Fibroblast of the aortic adventitia (primary cell): Measurements from ENCODE around the gene TMEM250. TPM values are rescaled to one million over a fixed set of nuclear protein-coding genes. Genes with fewer than 3 reads are reported as not detected.
"Not testable (repeated sequence)": the region's sequence is repeated elsewhere in the genome, so short reads cannot be mapped to it uniquely, and the experiment has no call there.

Experiments used
- DNase-seq: peaks from one replicate; pipeline ENCODE4 v3.0.0-alpha.2; 2010; ENCODE audit warnings: low read depth
- H3K4me3 ChIP-seq: 2 replicates; pipeline ENCODE4 v1.5.1; 2011; ENCODE audit warnings: low read depth, mild to moderate bottlenecking, control low read depth, low read length, moderate library complexity
- total RNA-seq: library from RNA; depleted of rRNA; stranded (reverse); fragments of >200 nt; gene quantifications from 2 replicates; pipeline ENCODE4 v1.2.3, GENCODE V29; 2012; ENCODE audit warnings: low replicate concordance
- TF ChIP-seq, protein P1 (sequence below): IDR thresholded peaks from 2 replicates; pipeline ENCODE4 v1.5.1; 2011; ENCODE audit warnings: mild to moderate bottlenecking, low read length, control low read depth, inconsistent platforms; ENCODE audit not compliant: insufficient read depth

TMEM250 gene
- total RNA-seq, 1 donor: 46.1 TPM

DNA sequence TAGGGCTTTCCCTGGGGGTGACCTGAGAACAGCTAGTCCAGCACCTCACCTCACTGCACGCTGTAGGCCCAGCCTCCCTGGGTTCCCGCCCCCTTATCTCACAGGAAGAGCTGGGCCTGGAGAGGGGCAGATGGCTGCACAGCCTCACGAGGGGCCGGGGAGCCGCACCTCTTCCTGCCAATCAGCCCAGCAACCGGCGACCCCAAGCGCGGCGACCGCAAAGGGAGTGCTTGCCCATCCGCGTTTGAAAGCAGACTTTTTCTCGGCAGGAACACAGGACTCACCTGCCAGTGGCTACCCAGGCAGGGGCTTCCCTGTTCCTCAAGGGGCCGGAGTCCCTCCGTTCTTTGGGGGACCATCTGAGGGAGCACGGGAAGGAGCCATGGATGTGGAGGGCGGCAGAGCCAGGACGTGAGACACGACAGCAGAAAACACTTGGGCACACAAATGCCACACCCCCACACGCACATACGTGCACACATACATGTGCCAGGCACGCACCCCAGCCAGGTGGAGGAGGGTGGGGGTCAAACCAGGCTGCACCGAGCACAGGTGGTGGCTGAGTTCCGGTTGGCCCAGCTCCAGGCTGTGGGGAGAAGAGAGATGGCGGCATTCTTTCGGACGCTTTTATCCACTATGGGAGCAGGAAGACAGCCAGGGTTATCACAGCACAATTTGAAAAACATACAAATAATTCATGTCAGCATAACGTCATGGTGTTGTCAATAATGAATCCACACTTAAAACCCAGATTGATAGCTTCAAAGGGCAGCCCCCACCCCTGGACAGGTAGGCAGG, 11.3 kb downstream of the TMEM250 start:
- no peak overlapping the region for H3K4me3 ChIP-seq
- TF ChIP-seq, protein P1, sequence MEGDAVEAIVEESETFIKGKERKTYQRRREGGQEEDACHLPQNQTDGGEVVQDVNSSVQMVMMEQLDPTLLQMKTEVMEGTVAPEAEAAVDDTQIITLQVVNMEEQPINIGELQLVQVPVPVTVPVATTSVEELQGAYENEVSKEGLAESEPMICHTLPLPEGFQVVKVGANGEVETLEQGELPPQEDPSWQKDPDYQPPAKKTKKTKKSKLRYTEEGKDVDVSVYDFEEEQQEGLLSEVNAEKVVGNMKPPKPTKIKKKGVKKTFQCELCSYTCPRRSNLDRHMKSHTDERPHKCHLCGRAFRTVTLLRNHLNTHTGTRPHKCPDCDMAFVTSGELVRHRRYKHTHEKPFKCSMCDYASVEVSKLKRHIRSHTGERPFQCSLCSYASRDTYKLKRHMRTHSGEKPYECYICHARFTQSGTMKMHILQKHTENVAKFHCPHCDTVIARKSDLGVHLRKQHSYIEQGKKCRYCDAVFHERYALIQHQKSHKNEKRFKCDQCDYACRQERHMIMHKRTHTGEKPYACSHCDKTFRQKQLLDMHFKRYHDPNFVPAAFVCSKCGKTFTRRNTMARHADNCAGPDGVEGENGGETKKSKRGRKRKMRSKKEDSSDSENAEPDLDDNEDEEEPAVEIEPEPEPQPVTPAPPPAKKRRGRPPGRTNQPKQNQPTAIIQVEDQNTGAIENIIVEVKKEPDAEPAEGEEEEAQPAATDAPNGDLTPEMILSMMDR: no peak
- DNase-seq: no peak

DNA sequence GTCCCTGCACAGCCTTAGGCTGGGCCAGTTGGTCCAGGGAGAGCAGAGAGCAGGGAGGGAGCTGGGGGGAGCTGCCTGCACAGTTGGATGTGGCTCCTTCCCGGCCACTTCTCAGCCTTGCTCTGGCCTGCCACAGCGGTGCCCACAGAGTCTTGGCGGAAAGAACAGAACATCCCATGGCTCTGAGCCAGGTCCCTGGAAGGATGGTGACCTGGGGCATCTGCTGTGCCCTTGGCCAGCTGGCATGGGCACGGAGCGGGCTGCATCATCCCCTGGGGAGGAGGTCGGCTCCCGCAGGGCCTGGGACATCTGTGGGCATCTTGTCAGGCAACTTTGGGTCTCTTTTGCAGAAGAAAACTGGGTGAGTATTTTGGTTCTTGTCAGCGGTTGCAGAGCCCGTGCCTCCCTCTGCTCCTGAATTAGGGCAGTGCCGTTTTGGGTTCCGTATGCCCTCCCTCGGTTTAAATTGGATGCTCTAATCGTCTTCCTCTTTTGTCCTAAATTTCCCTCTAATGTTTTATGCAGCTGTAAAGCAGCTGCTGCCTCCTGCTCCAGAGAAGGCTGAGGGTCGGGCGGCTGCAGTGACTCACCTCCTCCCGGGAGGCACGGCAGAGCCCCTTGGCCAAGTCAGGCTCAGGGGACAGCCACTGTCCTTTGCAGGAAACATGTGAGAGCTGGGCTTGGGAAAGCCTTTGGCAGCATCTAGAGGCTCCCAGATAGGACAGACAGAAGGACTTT, 13.1 kb downstream of the TMEM250 start:
- H3K4me3 ChIP-seq: no peak overlapping the region
- TF ChIP-seq, protein P1: no peak
- peak; percentile 9 for DNase-seq

DNA sequence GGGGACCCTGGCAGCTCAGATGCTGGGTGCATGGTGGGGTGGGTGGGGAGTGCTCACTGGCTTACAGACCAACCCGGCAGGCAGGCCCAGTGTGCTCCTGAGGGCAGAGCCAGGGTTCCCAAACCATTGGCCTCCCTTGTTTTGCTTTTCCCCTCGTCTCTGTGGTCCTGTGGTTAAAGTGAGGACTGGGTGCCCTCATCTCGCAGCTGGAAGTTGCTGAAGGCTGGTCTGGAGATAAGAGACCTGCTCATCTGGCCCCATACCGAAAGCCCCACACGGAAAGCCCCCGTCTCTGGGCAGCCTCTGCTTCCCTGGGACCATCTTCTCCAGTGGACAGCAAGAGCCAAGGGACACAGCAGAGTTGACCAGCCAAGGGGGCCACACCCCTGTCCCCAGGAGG, 13.8 kb downstream of the TMEM250 start:
- TF ChIP-seq, protein P1: no peak
- DNase-seq: no peak
- no peak overlapping the region for H3K4me3 ChIP-seq

DNA sequence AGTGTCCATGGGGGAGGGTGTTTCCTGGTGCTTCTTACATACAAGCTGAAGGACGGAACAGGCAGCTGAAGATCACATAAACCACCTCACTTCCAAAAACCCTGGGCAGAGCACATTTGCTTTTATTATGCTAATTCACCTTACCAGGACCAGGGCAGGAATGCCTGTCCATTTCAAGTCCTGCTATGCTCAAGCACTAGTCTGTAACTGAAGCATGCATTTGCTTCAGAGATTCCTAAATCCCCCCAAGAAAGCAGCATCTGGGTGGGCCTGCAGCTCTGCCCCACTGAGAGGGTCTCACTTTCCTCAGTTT, 14.2 kb downstream of the TMEM250 start:
- no peak for DNase-seq
- TF ChIP-seq, protein P1: no peak
- no peak overlapping the region for H3K4me3 ChIP-seq

DNA sequence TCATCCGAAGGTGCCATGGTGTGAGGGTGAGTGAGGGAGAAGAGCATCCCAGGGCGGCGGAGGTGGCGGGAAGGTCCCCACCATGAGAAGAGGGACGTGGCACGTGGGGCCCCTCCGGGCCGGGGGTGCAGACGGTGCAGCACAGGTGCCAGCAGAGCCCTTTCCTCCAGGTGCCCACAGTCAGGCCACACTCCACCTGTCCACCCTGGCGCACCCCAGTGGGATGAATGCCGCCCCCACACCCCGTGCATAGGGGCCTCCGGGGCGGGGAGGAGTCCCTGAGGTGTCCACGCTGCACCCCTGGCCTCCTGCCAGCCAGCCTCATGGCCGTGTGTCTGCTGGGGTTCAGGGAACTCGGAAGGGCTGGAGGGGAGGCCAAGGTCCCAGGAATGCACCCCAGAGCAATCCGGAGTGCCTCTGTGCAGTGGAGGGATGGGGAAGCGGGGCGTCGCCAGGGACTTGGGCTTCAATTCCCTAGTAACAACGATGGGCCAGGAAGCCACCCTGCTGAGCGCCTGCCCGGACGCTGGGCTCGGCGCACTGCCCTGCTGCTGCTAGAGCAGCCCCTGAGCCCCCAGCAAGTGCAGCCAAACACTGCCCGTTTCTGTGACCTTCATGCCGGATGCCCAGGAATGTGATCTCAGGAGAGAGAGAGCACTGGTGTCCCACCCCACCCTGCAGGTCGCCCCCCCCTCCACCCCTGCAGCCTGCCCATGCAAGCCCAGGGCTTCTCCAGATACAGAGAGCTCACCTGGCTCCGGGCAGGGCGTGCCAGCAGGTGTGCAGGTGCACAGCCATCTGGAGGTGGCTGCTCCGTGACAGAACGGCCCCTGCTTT, 14.8 kb downstream of the TMEM250 start:
- no peak for DNase-seq
- TF ChIP-seq, protein P1: no peak
- no peak overlapping the region for H3K4me3 ChIP-seq

DNA sequence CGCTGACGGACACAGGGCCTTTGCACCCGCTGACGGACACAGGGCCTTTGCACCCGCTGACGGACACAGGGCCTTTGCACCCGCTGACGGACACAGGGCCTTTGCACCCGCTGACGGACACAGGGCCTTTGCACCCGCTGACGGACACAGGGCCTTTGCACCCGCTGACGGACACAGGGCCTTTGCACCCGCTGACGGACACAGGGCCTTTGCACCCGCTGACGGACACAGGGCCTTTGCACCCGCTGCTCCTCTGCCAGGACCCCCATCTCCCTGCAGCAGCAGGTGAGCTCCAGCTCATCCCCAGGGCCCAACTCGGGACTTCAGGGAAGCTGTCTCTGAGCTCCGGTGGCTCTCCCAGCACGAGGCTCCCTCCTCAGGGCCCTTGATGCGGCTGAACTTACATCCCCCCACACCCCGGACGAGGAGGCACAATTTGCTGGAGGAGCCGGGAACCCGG, 17.0 kb downstream of the TMEM250 start:
- H3K4me3 ChIP-seq, DNase-seq: not testable (repeated sequence)
